ENCODE data around the gene TBC1D22A.

Gene TBC1D22A

GRCh38 chr22:47127441-47127871, 365.0 kb downstream of the TBC1D22A start:
- H3K4me3 ChIP-seq (ENCODE audit: low read depth, low read length) = no peak overlapping the region
- no peak for DNase-seq (ENCODE audit: low read depth)
- TF ChIP-seq, protein P1, sequence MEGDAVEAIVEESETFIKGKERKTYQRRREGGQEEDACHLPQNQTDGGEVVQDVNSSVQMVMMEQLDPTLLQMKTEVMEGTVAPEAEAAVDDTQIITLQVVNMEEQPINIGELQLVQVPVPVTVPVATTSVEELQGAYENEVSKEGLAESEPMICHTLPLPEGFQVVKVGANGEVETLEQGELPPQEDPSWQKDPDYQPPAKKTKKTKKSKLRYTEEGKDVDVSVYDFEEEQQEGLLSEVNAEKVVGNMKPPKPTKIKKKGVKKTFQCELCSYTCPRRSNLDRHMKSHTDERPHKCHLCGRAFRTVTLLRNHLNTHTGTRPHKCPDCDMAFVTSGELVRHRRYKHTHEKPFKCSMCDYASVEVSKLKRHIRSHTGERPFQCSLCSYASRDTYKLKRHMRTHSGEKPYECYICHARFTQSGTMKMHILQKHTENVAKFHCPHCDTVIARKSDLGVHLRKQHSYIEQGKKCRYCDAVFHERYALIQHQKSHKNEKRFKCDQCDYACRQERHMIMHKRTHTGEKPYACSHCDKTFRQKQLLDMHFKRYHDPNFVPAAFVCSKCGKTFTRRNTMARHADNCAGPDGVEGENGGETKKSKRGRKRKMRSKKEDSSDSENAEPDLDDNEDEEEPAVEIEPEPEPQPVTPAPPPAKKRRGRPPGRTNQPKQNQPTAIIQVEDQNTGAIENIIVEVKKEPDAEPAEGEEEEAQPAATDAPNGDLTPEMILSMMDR (IDR thresholded peaks at IDR 0.05; ENCODE audit: control insufficient read depth, extremely low read depth, insufficient read depth) = no peak

GRCh38 chr22:47128216-47128615, 365.8 kb downstream of the TBC1D22A start:
- no peak for DNase-seq (ENCODE audit: low read depth)
- TF ChIP-seq, protein P1 (IDR thresholded peaks at IDR 0.05; ENCODE audit: control insufficient read depth, extremely low read depth, insufficient read depth) = no peak
- no peak overlapping the region for H3K4me3 ChIP-seq (ENCODE audit: low read depth, low read length)

- TF ChIP-seq, protein P1 (IDR thresholded peaks at IDR 0.05; ENCODE audit: control insufficient read depth, extremely low read depth, insufficient read depth) = no peak
- DNase-seq (ENCODE audit: low read depth) = no peak
- H3K4me3 ChIP-seq (ENCODE audit: low read depth, low read length) = no peak overlapping the region
These were observed 366.3 kb downstream of the TBC1D22A start for GRCh38 chr22:47128622-47129215.

DNA sequence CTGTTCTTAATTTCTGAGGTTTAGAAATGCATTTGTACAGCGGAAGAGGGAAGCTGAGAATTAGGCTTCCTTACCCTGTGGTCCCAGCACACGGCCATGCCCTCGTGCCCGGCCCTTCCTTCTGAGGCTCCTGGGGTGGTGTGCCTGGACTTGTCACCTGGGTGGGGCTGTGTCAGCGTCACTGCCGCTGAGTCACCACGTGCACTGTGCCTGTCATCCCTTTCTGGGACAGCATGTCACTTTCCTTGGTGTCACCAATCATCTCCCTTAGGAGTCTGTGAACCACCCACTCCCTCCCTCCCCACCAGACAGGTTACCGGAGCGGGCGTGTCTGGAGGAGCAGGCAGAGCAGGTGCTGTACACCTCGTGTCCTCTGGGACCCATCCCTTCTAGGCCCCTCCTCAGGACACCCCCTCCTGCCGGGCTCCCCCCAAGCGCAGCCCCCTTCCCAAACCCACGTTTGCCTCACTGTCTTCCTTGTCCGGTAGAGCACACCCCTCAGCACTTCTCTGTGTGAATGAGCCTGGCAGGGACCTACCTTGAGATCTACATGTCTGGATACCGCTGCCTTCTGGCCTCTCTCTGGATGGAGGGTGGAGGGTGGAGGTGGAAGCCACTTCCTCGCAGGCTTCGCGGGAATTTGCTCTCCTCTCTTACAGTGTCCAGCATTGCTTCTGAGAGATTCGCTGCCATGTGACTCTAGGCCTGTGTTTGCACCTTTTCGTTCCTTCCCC, 367.6 kb downstream of the TBC1D22A start:
- DNase-seq (ENCODE audit: low read depth) = peak; percentile 90
- TF ChIP-seq, protein P1 (IDR thresholded peaks at IDR 0.05; ENCODE audit: control insufficient read depth, extremely low read depth, insufficient read depth) = no peak
- H3K4me3 ChIP-seq (ENCODE audit: low read depth, low read length) = peak overlapping the region; percentile 37

DNA sequence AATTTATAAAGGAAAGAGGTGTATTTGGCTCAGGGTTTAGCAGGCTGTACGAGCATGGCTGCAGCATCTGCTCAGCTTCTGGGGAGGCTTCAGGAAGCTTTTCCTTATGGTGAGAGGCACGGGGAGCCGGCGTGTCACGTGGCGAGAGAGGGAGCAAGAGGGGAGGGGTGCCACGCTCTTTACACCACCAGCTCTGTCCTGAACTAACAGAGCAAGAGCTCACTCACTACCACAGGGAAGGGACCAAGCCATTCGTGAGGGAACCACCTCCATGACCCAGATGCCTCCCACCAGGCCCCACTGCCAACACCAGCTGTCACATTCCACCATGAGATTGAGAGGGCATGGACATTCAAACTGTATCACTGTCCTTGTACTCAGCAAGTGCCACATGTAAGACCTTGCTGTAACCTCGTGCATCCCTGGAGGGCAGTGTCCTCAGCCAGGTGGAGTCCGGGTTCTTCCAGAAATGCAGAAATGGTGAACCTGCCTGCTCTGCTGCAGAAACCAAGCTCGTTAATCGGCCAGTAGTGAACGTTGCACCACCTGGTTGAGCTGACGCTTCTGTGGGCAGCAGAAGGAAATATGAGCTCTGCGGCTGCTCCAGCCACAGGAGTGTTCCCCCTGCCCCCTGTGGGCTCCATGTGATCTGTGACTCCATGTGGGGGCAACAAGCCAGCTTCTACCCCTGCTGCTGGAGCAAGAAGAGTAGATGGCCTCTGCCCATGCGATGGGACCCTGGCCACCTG, 368.6 kb downstream of the TBC1D22A start:
- no peak for DNase-seq (ENCODE audit: low read depth)
- H3K4me3 ChIP-seq (ENCODE audit: low read depth, low read length) = no peak overlapping the region
- TF ChIP-seq, protein P1 (IDR thresholded peaks at IDR 0.05; ENCODE audit: control insufficient read depth, extremely low read depth, insufficient read depth) = no peak

DNA sequence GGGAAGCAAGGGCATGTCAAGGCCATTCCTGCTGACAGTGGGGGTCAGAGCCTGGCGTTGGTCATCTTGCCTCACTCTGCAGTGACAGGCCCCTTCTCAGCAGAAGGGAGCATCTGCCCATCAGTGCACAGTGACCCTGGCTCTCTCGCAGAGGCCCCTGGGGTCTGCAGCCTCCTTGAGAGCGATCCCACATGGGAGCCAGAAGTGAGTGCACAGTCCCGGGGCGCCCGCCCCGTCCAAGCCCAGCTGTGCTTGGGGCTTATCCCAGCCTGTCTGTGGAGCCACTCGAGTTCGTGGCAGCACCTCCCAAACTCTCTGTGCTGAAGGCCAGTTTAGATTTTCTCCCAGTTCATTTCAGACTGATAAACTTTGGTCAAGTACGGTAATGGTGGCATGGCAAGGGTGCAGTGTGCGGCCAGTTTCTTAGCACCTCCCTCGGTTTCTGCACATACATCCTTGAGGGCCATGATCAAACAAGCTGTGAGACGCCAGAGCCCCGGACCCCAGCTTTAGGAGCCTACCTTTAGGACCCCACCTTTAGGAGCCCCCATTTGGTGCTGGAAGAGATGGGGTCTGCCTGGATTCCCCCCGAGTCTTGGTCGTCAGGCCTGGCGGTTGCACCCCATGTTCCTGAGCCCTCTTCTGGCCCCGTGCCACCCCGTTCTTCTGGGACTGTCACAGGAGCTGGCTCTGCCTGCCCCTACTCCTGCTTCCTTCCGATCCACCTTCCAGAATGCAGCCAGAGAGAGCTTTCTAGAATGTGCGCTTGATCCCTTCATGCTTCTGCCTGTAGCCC, 369.4 kb downstream of the TBC1D22A start:
- H3K4me3 ChIP-seq (ENCODE audit: low read depth, low read length) = no peak overlapping the region
- TF ChIP-seq, protein P1 (IDR thresholded peaks at IDR 0.05; ENCODE audit: control insufficient read depth, extremely low read depth, insufficient read depth) = no peak
- no peak for DNase-seq (ENCODE audit: low read depth)
